GOT3 (cell line): ENCODE measurements around the gene PLP2.

ENCODE experiments used
- DNase-seq: peaks from one replicate; lab custom pipeline; 2025; ENCODE audit warnings: mixed read lengths; lab: John Stamatoyannopoulos, UW

Gene PLP2

GRCh38 chrX:49186125-49187027 is 14.7 kb downstream of the PLP2 start, which contains the start of gene PRICKLE3:
PRICKLE3 (minus strand) TSS chrX:49186373; CDS start chrX:49186297, 76 bp downstream.
- peak; percentile 7 for DNase-seq

- no peak for DNase-seq
Observed at GRCh38 chrX:49187028-49187394, 15.3 kb downstream of the PLP2 start.

- no peak for DNase-seq
Observed at GRCh38 chrX:49187526-49187925, 15.8 kb downstream of the PLP2 start.

- no peak for DNase-seq
Observed at GRCh38 chrX:49188468-49189076, 16.9 kb downstream of the PLP2 start.

GRCh38 chrX:49189606-49190005 is 17.9 kb downstream of the PLP2 start:
- no peak for DNase-seq

- peak; percentile 81 for DNase-seq
Observed at GRCh38 chrX:49190821-49191573, 19.3 kb downstream of the PLP2 start.

- no peak for DNase-seq
Observed at GRCh38 chrX:49191574-49192011, 19.9 kb downstream of the PLP2 start.

- DNase-seq: no peak
Observed at GRCh38 chrX:49192722-49193328, 21.1 kb downstream of the PLP2 start.

- DNase-seq: no peak
Observed at GRCh38 chrX:49193542-49193964, 21.9 kb downstream of the PLP2 start.

GRCh38 chrX:49197543-49198087 is 25.9 kb downstream of the PLP2 start:
- DNase-seq: no peak

GRCh38 chrX:49198540-49199314 is 27.0 kb downstream of the PLP2 start:
- DNase-seq: no peak

- no peak for DNase-seq
Observed at GRCh38 chrX:49199315-49199595, 27.6 kb downstream of the PLP2 start.

- peak; percentile 59 for DNase-seq
Observed at GRCh38 chrX:49199906-49200771, 28.4 kb downstream of the PLP2 start, which contains the start of gene SYP. SYP (minus strand) TSS chrX:49200193; CDS start chrX:49200186, 7 bp downstream.

- DNase-seq: no peak
Observed at GRCh38 chrX:49202022-49202421, 30.3 kb downstream of the PLP2 start.

GRCh38 chrX:49203536-49203935 is 31.8 kb downstream of the PLP2 start:
- DNase-seq: no peak

- DNase-seq: no peak
Observed at GRCh38 chrX:49204017-49204416, 32.3 kb downstream of the PLP2 start.

GRCh38 chrX:49204709-49205108 is 33.0 kb downstream of the PLP2 start:
- DNase-seq: no peak

GRCh38 chrX:49205443-49205842 is 33.7 kb downstream of the PLP2 start:
- no peak for DNase-seq

GRCh38 chrX:49206543-49206942 is 34.8 kb downstream of the PLP2 start:
- DNase-seq: no peak

GRCh38 chrX:49208399-49208798 is 36.7 kb downstream of the PLP2 start:
- no peak for DNase-seq
